ENCODE measurements around the gene PTPRM.

DNA sequence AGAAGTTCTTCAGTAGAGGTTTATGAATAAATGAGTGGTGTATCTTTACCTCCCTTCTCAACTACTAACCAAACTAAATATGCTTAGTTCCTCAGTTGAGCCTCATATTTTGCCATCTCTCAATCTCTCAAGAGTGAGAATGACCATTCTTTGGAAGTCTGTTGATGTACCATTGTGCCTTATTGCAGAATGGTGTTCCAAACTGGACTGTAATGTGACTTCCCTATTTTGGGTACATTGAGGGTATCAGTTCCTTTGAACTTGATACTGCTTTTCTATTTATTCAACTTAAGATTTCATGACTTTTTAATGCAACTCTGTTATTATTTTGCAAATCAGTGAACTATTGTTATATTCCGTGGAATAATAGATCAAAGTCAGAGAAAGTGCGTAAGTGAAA lies 159.4 kb downstream of the PTPRM start:
- TF ChIP-seq TAF1 (IDR thresholded peaks at IDR 0.05; ENCODE audit: borderline replicate concordance, low read depth, low read length), result no peak
- TF ChIP-seq RFX5 (IDR thresholded peaks at IDR 0.05; ENCODE audit: low read length), result no peak
